ENCODE results near the gene AHSA1.

DNA sequence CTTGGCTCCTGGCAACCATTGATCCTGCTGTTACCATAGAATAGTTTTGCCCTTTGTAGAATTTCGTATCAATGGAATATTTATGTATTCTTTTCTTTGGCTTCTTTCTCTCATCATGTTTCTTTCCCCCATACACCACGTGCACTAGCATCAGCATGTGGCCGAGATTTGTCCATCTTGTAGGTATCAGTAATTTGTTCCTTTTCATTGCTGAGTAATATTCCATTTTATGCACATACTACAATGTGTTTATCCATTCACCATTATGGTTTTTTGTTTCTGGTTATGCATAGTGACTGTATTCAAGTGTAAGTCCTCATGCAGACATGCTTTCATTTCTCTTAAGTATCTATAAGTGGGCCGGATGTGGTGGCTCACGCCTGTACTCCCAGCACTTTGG lies 45.2 kb downstream of the AHSA1 start:
- no peak for TF ChIP-seq CTCF (optimal IDR thresholded peaks at IDR 0.05 in 1 of 3, IDR thresholded peaks at IDR 0.05 in 1 of 3, conservative IDR thresholded peaks at IDR 0.05 in 1 of 3; ENCODE audit: extremely low read depth in 1 of 3, insufficient read depth in 2 of 3, low read length in 3 of 3)
- TF ChIP-seq EZH2 (IDR thresholded peaks at IDR 0.05; ENCODE audit: low read length) = no peak

Data from keratinocyte (primary cell).